ENCODE results near the gene TRABD2A. TPM values are rescaled to one million over a fixed set of nuclear protein-coding genes. Genes with fewer than 3 reads are reported as not detected.

TRABD2A gene
- polyA plus RNA-seq, 1 donor: 0.08 TPM

- no peak for DNase-seq (ENCODE audit: low read depth)
Measured at GRCh38 chr2:84850471-84850870, 30.4 kb downstream of the TRABD2A start.

DNA sequence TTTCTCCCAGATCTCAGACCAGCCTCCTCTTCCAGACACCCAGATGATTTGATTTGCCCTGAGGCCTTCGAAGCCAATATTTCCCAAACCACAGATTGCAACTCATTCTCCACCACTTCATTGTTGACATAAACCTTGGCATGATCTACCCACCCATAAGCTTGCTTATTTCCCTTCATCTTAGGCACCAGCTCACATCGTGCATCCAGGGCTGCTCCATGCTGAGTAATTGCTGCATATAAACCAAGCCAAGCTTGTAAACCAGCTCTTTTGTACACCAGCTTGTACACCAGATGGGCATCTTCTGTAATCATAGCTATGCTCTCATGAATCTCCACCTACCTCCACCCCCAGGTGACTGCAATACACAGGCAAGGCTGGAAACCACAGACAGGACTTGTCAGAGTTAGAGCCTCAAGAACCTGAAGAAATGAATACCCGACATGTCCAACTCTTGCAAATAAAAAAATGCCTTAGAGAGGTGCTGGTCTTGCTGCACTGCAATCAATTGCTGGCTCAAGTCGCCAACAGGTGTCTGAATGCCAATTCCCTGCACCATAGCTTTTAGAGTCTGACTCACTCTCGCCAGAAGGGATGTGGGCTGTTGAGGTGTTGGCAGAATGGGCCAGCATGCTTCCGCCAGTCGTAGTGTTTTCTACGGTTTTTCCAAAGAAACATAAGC, 31.5 kb downstream of the TRABD2A start:
- no peak for DNase-seq (ENCODE audit: low read depth)

DNA sequence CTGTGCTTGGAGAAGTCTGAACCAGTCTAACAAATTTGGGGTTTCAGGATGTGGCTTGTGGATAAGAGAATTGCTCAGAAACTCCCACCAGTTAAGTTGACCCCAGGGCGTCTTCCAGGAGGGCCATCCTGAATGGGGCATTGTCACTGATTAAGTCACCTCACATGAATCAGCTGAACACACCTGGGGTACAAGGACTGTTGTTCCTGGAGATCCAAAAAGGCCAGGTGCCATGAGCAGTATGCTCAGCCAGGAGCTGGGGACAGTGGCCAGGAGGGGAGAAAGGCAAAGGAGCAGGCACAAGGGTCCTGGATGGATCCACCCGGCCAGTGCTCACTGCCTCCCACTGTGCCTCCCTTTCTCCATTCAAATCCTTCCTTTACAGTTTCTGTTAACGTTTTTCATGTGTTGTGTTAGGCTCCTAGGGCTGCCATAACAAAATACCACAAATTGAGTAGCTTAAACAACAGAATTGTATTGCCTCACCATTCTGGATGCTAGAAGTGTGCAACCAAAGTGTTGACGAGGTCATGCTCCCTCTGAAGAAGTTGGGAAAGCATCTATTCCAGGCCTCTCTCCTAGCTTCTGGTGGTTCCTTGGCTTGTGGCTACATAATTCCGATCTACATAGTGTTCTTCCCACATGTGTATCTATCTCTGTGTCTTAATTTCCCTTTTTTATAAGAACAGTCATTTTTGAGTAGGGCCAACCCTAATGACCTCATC, 33.4 kb downstream of the TRABD2A start:
- DNase-seq (ENCODE audit: low read depth): no peak

GRCh38 chr2:84846741-84847142, 34.1 kb downstream of the TRABD2A start:
- no peak for DNase-seq (ENCODE audit: low read depth)

DNA sequence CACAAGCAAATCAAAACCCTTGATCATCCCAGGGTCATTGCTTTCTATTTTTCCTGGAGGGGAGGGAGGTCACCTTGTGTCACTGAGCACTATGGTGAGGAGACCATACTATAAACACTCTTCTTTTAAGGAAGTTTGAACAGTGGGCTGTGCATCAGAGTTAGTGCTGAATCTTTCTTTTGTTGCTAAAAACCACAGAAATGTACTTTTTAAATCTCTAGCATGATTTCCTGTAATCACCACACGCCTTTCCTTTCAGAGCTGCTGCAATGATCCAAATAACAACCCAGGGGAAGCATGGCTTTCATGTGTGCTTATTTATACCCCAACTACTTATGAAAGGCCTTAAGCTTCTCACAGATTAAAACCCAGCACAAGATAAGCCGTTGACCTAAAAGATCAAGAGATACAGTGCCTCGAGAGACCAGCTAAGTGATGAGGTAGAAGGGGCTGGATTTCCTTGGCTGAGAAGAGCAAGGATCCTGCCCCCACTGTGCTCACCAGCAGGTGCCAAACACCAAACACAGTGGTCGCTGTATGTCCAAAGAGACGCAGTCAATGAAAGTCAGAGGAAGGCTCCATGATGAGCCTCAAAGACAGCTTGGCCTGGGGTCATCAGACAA, 34.7 kb downstream of the TRABD2A start:
- DNase-seq (ENCODE audit: low read depth): no peak

GRCh38 chr2:84844141-84844540, 36.7 kb downstream of the TRABD2A start:
- no peak for DNase-seq (ENCODE audit: low read depth)

- DNase-seq (ENCODE audit: low read depth): no peak
Measured at GRCh38 chr2:84841577-84841976, 39.3 kb downstream of the TRABD2A start.

DNA sequence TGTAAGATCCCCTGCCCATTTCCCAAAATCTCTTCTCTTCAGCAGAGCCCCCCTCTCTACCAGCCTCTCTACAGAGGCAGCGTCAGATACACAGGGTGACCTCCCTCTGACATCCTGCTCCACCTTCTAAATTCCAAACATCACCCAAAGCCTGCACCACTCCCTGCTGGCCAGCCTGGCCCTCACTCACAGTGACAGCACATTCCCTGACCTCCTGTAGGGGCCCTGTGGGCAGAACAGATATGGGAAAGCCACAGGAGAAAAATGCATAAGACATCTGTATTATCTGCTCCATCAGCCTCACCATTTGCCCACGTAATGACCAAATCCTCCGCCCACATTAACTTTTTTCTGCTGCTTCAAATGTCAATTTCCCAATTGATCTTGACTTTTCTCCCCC, 40.6 kb downstream of the TRABD2A start:
- no peak for DNase-seq (ENCODE audit: low read depth)

DNA sequence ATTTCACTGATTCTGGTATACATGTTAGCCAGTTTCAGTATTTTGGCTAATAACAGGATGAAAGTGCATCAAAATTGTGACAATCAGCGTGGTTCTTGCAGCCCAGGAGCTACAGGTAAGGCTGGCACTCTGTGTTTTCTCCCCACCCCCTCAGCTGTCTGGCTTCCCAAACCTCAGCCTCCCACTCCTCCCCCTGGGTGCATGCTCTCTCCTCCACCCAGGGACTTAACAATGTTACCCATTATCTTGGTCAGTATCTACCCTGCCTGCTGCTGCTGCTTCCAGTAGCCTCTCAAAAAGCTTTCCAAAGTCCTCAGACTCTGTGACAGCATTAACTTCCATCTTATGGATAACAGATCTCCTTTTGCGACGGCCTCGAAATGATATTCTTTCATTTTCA, 41.0 kb downstream of the TRABD2A start:
- no peak for DNase-seq (ENCODE audit: low read depth)

- no peak for DNase-seq (ENCODE audit: low read depth)
Measured at GRCh38 chr2:84838434-84839145, 42.3 kb downstream of the TRABD2A start.

- no peak for DNase-seq (ENCODE audit: low read depth)
Measured at GRCh38 chr2:84836215-84836614, 44.7 kb downstream of the TRABD2A start.

- no peak for DNase-seq (ENCODE audit: low read depth)
Measured at GRCh38 chr2:84833481-84834150, 47.3 kb downstream of the TRABD2A start.

DNA sequence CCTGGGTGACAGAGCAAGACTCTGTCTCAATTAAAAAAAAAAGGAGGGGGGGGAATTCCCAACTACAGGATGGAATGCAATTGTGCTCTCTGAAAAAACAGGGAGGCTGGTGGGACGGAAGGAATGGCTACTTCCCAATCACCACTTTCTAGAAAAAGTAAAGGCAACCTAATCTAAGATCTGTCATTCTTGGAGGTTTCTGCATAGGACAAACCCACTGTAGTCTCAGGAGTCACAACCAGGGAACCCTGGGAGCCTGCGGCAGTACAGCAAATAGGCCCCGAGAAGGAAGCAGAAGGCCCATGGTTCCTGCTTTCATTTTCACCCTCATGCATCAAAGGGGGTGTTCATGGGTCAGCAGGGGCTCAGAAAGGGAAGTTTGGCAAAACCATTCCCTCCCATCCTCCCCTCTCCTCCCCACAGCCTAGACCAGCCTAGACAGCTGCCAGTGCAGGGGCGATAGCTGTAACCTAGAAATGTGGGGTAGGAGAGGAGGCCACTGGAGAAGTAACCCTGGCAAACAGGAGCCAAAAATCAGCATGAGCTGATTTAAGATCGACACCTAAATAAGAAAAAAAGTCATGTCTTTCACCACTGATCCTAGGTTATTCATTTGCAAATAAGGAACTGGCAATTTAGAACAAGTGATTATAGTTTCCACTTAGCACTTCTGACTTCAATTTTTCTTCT, 48.0 kb downstream of the TRABD2A start:
- no peak for DNase-seq (ENCODE audit: low read depth)

GRCh38 chr2:84830758-84831500, 50.0 kb downstream of the TRABD2A start:
- no peak for DNase-seq (ENCODE audit: low read depth)

- DNase-seq (ENCODE audit: low read depth): no peak
Measured at GRCh38 chr2:84830095-84830494, 50.8 kb downstream of the TRABD2A start.

DNA sequence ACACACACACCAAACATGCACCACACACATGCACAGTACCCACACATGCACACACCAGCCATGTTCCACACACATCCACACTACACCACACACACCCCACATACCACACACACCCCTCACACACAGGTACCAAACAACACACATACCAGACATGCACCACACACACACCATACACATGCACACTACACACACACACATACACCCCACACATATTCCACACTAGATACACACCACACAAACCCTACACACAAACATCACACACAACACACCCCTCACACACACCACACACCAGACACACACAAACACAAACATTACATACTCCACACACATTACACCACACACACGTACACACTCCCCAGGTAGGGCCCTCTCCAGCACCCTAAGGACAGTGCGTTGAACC, 51.2 kb downstream of the TRABD2A start:
- no peak for DNase-seq (ENCODE audit: low read depth)

- DNase-seq (ENCODE audit: low read depth): no peak
Measured at GRCh38 chr2:84827978-84828575, 52.8 kb downstream of the TRABD2A start.

DNA sequence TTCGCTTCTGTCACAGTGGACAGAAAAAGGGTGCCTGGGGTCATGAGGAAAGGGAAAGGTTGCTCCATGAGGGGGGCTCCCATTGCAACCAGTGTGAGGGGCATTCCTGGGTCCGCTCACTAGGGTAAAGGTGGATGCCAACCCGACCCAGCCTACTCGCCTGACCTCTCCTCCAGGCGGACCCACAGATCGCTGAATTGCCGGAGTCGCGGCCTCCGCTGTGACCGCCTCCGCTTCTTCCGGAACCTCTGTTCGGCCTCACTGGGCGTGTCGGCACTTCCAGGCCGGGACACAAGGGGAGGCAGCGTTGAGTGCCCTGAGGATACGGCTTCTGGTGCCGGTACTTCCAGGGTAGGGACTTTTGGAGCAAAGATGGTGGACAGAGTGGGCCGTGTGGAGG, 57.1 kb downstream of the TRABD2A start:
- DNase-seq (ENCODE audit: low read depth): no peak

- no peak for DNase-seq (ENCODE audit: low read depth)
Measured at GRCh38 chr2:84823229-84823628, 57.7 kb downstream of the TRABD2A start.

DNA sequence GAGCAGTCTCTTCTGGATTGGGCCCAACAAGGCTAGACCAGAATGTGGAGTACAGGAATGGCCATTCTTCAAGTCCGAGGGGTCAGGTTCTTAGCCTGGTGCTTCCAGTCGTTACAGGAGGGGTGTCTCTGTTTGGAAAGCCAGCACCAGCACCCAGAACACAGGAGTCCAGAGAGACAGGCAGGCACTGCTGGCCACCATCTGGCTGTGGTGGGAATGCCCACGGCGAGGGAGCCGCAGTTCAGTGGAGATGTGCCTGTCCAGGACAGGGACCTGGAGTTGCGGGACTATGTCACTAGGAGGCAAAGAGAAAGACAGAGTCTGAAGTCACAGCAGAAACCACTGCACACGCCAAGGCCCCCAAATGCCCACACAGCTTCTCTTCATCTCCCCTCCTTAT, 59.1 kb downstream of the TRABD2A start:
- no peak for DNase-seq (ENCODE audit: low read depth)

Measured in forelimb muscle (tissue), 1 donor.